Testis (tissue), 2 donors: Measurements from ENCODE around the gene ALK.

Experiments
- POLR2A ChIP-seq: fragments of 450-650 bp; IDR thresholded peaks from one replicate; pipeline ENCODE4 v1.6.1; 2017; ENCODE audit warnings: antibody characterized with exemption, mild to moderate bottlenecking, moderate library complexity
- TF ChIP-seq, protein P1 (sequence below), 3 experiments: fragments of 450-650 bp in 2 of 3; fragments of 200-600 bp in 1 of 3; sonication (generic) in 1 of 3; IDR thresholded peaks; one replicate each; pipeline ENCODE4 v1.5.1; 2016 to 2019; ENCODE audit warnings: antibody characterized with exemption in 3 of 3, mild to moderate bottlenecking in 2 of 3, moderate library complexity in 1 of 3

- TF ChIP-seq, protein P1, sequence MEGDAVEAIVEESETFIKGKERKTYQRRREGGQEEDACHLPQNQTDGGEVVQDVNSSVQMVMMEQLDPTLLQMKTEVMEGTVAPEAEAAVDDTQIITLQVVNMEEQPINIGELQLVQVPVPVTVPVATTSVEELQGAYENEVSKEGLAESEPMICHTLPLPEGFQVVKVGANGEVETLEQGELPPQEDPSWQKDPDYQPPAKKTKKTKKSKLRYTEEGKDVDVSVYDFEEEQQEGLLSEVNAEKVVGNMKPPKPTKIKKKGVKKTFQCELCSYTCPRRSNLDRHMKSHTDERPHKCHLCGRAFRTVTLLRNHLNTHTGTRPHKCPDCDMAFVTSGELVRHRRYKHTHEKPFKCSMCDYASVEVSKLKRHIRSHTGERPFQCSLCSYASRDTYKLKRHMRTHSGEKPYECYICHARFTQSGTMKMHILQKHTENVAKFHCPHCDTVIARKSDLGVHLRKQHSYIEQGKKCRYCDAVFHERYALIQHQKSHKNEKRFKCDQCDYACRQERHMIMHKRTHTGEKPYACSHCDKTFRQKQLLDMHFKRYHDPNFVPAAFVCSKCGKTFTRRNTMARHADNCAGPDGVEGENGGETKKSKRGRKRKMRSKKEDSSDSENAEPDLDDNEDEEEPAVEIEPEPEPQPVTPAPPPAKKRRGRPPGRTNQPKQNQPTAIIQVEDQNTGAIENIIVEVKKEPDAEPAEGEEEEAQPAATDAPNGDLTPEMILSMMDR (IDR thresholded peaks at IDR 0.05) = no peak
- no peak for TF ChIP-seq POLR2A
These were observed 110.4 kb downstream of the ALK start for GRCh38 chr2:29810956-29811355.
